Endothelial cell of umbilical vein (primary cell): ENCODE measurements around the gene WDR31. TPM values are rescaled to one million over a fixed set of nuclear protein-coding genes. Genes with fewer than 3 reads are reported as not detected.

Experiments
- BruUV-seq: library from RNA; stranded (reverse); fragments of 400-500 nt; replicated peaks from 2 replicates; lab custom pipeline; 2021; lab: Mats Ljungman, UMichigan
- CTCF ChIA-PET: fragments of 300-600, 350-600 bp; sonication (Branson Sonifier 250); formaldehyde crosslinking; loops from one replicate; lab custom pipeline; 2021; ENCODE audit warnings: antibody characterized with exemption, inconsistent platforms; lab: Charles Lee
- POLR2A ChIA-PET: fragments of 300-600, 350-600 bp; sonication (Branson Sonifier 250); formaldehyde crosslinking; loops from one replicate; lab custom pipeline; 2021; ENCODE audit warnings: antibody characterized with exemption, inconsistent platforms; lab: Charles Lee
- DNase-seq: peaks from one replicate; pipeline ENCODE4 v3.0.0-alpha.2; 2011; ENCODE audit warnings: low read depth, low spot score
- FAIRE-seq: peaks from 2 replicates; lab custom pipeline; 2011; peaks lifted over from hg19 to GRCh38; lab: Jason Lieb, UNC
- H2AFZ ChIP-seq: 2 replicates; pipeline ENCODE4 v1.6.0; 2012; ENCODE audit warnings: low read depth, low read length, control low read depth, inconsistent platforms
- H3K27ac ChIP-seq: 2 replicates; pipeline ENCODE4 v1.5.1; 2011; ENCODE audit warnings: low read depth, mild to moderate bottlenecking, control low read depth, low read length, moderate library complexity; ENCODE audit not compliant: insufficient read depth
- H3K27me3 ChIP-seq, 2 experiments: 2 replicates each; pipeline versions ENCODE4 v1.6.0 to v1.6.1; 2011; ENCODE audit warnings: low read length in 2 of 2, mixed read lengths in 1 of 2; ENCODE audit not compliant: control insufficient read depth in 2 of 2, insufficient read depth in 2 of 2
- H3K36me3 ChIP-seq, 2 experiments: 2 replicates in 1 of 2; 3 replicates in 1 of 2; pipeline ENCODE4 v1.5.1; 2011; ENCODE audit warnings: low read length in 2 of 2, mild to moderate bottlenecking in 1 of 2, moderate library complexity in 1 of 2; ENCODE audit not compliant: control insufficient read depth in 2 of 2, insufficient read depth in 2 of 2; ENCODE audit errors: extremely low read depth in 1 of 2
- H3K4me1 ChIP-seq: 3 replicates; pipeline ENCODE4 v1.5.1; 2011; ENCODE audit warnings: mild to moderate bottlenecking, low read length; ENCODE audit not compliant: control insufficient read depth, insufficient read depth; ENCODE audit errors: extremely low read depth
- H3K4me2 ChIP-seq: 2 replicates; pipeline ENCODE4 v1.6.1; 2011; ENCODE audit warnings: low read length, control low read depth, mixed read lengths; ENCODE audit not compliant: insufficient read depth
- H3K4me3 ChIP-seq, 3 experiments: fragments of 200-600 bp in 1 of 3; sonication (generic), shearing (Covaris generic) in 1 of 3; replicated peaks in 1 of 3; 2 replicates each; pipeline ENCODE4 v1.5.1; 2011 to 2016; ENCODE audit warnings: control low read depth in 3 of 3, low read length in 3 of 3, mild to moderate bottlenecking in 2 of 3, inconsistent platforms in 1 of 3, low read depth in 1 of 3, moderate library complexity in 1 of 3; ENCODE audit not compliant: insufficient read depth in 1 of 3
- H3K79me2 ChIP-seq: 2 replicates; pipeline ENCODE4 v1.6.0; 2012; ENCODE audit warnings: low read length, inconsistent platforms; ENCODE audit not compliant: control insufficient read depth, insufficient read depth
- H3K9ac ChIP-seq: replicated peaks from 2 replicates; pipeline ENCODE3; 2011; ENCODE audit warnings: low read length, control low read depth; ENCODE audit not compliant: insufficient read depth; ENCODE audit errors: extremely low read depth
- H3K9me1 ChIP-seq: replicated peaks from 3 replicates; pipeline ENCODE4 v1.6.0; 2011; ENCODE audit warnings: mild to moderate bottlenecking, low read length; ENCODE audit not compliant: control insufficient read depth, insufficient read depth; ENCODE audit errors: extremely low read depth
- H3K9me3 ChIP-seq: replicated peaks from 2 replicates; pipeline ENCODE4 v1.5.1; 2012; ENCODE audit warnings: low read length, inconsistent platforms; ENCODE audit not compliant: control insufficient read depth, insufficient read depth
- H4K20me1 ChIP-seq: replicated peaks from 2 replicates; pipeline ENCODE3; 2011; ENCODE audit warnings: mild to moderate bottlenecking, low read length; ENCODE audit not compliant: control insufficient read depth, insufficient read depth; ENCODE audit errors: extremely low read depth
- EZH2 ChIP-seq: IDR thresholded peaks from 2 replicates; pipeline ENCODE4 v1.6.1; 2012; ENCODE audit warnings: borderline replicate concordance, low read depth, mild to moderate bottlenecking, moderate library complexity, low read length, inconsistent platforms; ENCODE audit not compliant: severe bottlenecking
- FOS ChIP-seq: IDR thresholded peaks from 2 replicates; pipeline ENCODE4 v1.6.1; 2011; ENCODE audit warnings: mild to moderate bottlenecking, low read length, moderate library complexity, borderline replicate concordance; ENCODE audit not compliant: insufficient read depth
- GATA2 ChIP-seq: IDR thresholded peaks from 2 replicates; pipeline ENCODE4 v1.7.0; 2011; ENCODE audit warnings: low read depth, mild to moderate bottlenecking, moderate library complexity, mixed read lengths, low read length; ENCODE audit not compliant: insufficient read length, insufficient read depth
- JUN ChIP-seq: IDR thresholded peaks from 2 replicates; pipeline ENCODE4 v1.6.1; 2011; ENCODE audit warnings: borderline replicate concordance, low read depth; ENCODE audit not compliant: insufficient read length, insufficient read depth
- MYC ChIP-seq: IDR thresholded peaks from one replicate; pipeline ENCODE4 v1.6.1; 2011; ENCODE audit warnings: mild to moderate bottlenecking, low read depth, low read length
- POLR2A ChIP-seq: IDR thresholded peaks from 2 replicates; pipeline ENCODE4 v1.6.1; 2012; ENCODE audit warnings: low read depth, mild to moderate bottlenecking, control low read depth, low read length
- POLR2AphosphoS5 ChIP-seq: IDR thresholded peaks from 2 replicates; pipeline ENCODE4 v1.6.1; 2012; ENCODE audit warnings: low read depth, mild to moderate bottlenecking, control low read depth, low read length, moderate library complexity; ENCODE audit not compliant: insufficient read depth
- dilution Hi-C: fragments of 300-500 bp; cut with MboI; formaldehyde crosslinking; loops from one replicate; pipeline ENCODE4 v1.15.0; 2019; ENCODE audit warnings: low sequenced_read_pairs; ENCODE audit not compliant: extremely low pct_ligation_motif_present
- intact Hi-C: fragments of 100-400 bp; cut with micrococcal nuclease; formaldehyde crosslinking; loops from one replicate; pipeline ENCODE4 v1.10.0; 2022
- polyA plus RNA-seq, 4 experiments: library from polyadenylated mRNA; depleted of rRNA in 3 of 4; stranded (reverse) in 3 of 4; unstranded in 1 of 4; fragments of >200 nt; gene quantifications; 2 replicates each; pipeline versions ENCODE4 v1.2.1 to v1.2.3, GENCODE V29; 2011 to 2012; ENCODE audit warnings: missing spikeins in 1 of 4
- total RNA-seq: library from RNA; stranded (reverse); gene quantifications from 2 replicates; pipeline ENCODE4 v1.2.3, GENCODE V29; 2021
- TF ChIP-seq, protein P1 (sequence below), 2 donors: IDR thresholded peaks; 1 replicate in 1 of 2; 2 replicates in 1 of 2; pipeline ENCODE4 v1.5.1; 2011; ENCODE audit warnings: low read length in 2 of 2, mild to moderate bottlenecking in 2 of 2, moderate library complexity in 2 of 2, control low read depth in 1 of 2, inconsistent platforms in 1 of 2, low read depth in 1 of 2; ENCODE audit not compliant: insufficient read depth in 1 of 2; ENCODE audit errors: extremely low read depth in 1 of 2
- TF ChIP-seq, protein P2 (sequence below): IDR thresholded peaks from 2 replicates; pipeline ENCODE4 v1.6.1; 2011; ENCODE audit not compliant: insufficient read depth, insufficient read length

WDR31 gene
- total and polyA plus RNA-seq, 2 donors (not counting 3 experiments of a cell fraction or from before 2014, with no cell fraction given): 0.22 to 1.00 TPM

DNA sequence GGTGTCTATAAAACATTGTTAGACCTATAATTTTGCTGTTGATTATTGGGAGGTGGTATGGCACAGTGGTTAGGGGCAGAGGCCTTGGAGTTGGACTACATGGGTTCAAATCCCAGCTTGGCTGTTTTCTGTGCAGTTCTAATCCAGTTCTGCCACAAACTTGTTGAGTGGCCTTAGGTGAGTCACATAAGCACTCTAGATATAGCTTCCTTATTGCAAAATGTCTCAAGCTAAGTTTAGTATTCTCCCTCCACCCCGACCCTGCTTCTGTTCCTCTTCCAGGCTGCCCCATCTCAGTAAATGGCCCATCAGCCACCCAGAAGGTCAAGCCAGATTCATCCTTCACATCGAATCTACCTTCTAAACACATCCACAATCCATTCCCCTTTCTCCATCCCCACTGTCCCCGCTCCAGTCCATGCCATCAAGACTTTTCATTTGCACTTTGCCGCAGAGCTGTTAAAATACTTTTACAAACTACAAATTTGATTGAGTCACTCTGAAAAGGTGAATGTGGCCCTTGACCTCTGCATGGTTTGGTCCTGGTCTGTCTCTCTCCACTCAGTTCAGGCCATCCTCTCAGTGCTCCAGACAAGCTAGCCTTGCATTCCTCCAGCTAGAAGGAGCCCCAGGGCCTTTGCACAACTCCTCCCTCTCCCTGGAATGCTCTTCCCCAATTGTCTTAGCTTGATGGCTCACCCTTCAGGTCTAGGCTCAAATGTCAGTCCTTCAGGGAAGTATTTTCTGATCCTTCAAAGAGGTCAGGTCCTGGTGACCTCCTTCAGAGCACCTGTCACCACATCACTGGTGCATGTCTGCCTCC is 46.7 kb upstream of the WDR31 start:
- Histone ChIP-seq H3K9me3 (no peaks in the 10 kb centered on the region), H3K27ac (no peak overlapping the region), H3K4me1 (no peaks in the 10 kb centered on the region), H2AFZ (no peak overlapping the region), H3K9ac (no peak overlapping the region), H3K36me3 (peaks cover 2 to 11% of the 10 kb centered on the region in 2 experiments), H3K4me3 (no peak overlapping the region), H3K79me2 (no peaks in the 10 kb centered on the region), H3K27me3 (no peaks in the 10 kb centered on the region), H4K20me1 (no peaks in the 10 kb centered on the region), H3K9me1 (no peaks in the 10 kb centered on the region), H3K4me2 (no peak overlapping the region)
- POLR2A ChIA-PET: no interaction called here
- FAIRE-seq (no peak), DNase-seq (no peak)
- TF ChIP-seq, protein P1, sequence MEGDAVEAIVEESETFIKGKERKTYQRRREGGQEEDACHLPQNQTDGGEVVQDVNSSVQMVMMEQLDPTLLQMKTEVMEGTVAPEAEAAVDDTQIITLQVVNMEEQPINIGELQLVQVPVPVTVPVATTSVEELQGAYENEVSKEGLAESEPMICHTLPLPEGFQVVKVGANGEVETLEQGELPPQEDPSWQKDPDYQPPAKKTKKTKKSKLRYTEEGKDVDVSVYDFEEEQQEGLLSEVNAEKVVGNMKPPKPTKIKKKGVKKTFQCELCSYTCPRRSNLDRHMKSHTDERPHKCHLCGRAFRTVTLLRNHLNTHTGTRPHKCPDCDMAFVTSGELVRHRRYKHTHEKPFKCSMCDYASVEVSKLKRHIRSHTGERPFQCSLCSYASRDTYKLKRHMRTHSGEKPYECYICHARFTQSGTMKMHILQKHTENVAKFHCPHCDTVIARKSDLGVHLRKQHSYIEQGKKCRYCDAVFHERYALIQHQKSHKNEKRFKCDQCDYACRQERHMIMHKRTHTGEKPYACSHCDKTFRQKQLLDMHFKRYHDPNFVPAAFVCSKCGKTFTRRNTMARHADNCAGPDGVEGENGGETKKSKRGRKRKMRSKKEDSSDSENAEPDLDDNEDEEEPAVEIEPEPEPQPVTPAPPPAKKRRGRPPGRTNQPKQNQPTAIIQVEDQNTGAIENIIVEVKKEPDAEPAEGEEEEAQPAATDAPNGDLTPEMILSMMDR (IDR thresholded peaks at IDR 0.05; ENCODE audit: extremely low read depth in 1 of 2, insufficient read depth in 1 of 2, low read depth in 1 of 2, low read length in 2 of 2): no peak
- TF ChIP-seq FOS: no peak
- TF ChIP-seq JUN: no peak
- no peak for TF ChIP-seq GATA2
- no peak for TF ChIP-seq POLR2AphosphoS5
- TF ChIP-seq EZH2: no peak
- no peak for TF ChIP-seq MYC
- TF ChIP-seq, protein P2, sequence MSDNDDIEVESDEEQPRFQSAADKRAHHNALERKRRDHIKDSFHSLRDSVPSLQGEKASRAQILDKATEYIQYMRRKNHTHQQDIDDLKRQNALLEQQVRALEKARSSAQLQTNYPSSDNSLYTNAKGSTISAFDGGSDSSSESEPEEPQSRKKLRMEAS: no peak
- no peak for TF ChIP-seq POLR2A
- intact Hi-C loops (no loop called here), dilution Hi-C loops (no loop called here)
- CTCF ChIA-PET: no interaction called here
- TSS peak; percentile 58 for BruUV-seq
